ENCODE results near the gene NACAD.

The NACAD gene

GRCh38 chr7:45073786-45074527 is 14.8 kb downstream of the NACAD start:
- DNase-seq = no peak

- DNase-seq = no peak
Observed at GRCh38 chr7:45073031-45073785, 15.6 kb downstream of the NACAD start.

GRCh38 chr7:45072131-45073030 is 16.4 kb downstream of the NACAD start:
- no peak for DNase-seq

GRCh38 chr7:45071528-45071927 is 17.2 kb downstream of the NACAD start:
- no peak for DNase-seq

- DNase-seq = no peak
Observed at GRCh38 chr7:45070254-45070642, 18.5 kb downstream of the NACAD start.

- DNase-seq = no peak
Observed at GRCh38 chr7:45069444-45070253, 19.1 kb downstream of the NACAD start.

- DNase-seq = no peak
Observed at GRCh38 chr7:45068236-45069023, 20.3 kb downstream of the NACAD start.

- no peak for DNase-seq
Observed at GRCh38 chr7:45067582-45067981, 21.2 kb downstream of the NACAD start.

- DNase-seq = no peak
Observed at GRCh38 chr7:45066409-45066808, 22.4 kb downstream of the NACAD start.

- no peak for DNase-seq
Observed at GRCh38 chr7:45065031-45065995, 23.5 kb downstream of the NACAD start.

GRCh38 chr7:45064047-45064725 is 24.6 kb downstream of the NACAD start:
- DNase-seq = no peak

GRCh38 chr7:45061806-45062425 is 26.9 kb downstream of the NACAD start:
- no peak for DNase-seq

GRCh38 chr7:45061352-45061751 is 27.4 kb downstream of the NACAD start:
- DNase-seq = no peak

GRCh38 chr7:45060295-45060694 is 28.5 kb downstream of the NACAD start:
- no peak for DNase-seq

- DNase-seq = no peak
Observed at GRCh38 chr7:45057878-45058277, 30.9 kb downstream of the NACAD start.

- DNase-seq = no peak
Observed at GRCh38 chr7:45055594-45056219, 33.1 kb downstream of the NACAD start.

GRCh38 chr7:45055016-45055415 is 33.8 kb downstream of the NACAD start:
- no peak for DNase-seq

GRCh38 chr7:45054442-45054841 is 34.3 kb downstream of the NACAD start:
- no peak for DNase-seq
